DOHH2 (cell line): ENCODE results near the gene PLCB2.

Experiments
- H3F3A ChIP-seq: fragments of 200-600 bp; sonication (generic), shearing (Covaris generic); 2 replicates; pipeline ENCODE4 v1.6.0; 2016; ENCODE audit warnings: antibody characterized with exemption, mild to moderate bottlenecking; ENCODE audit not compliant: control insufficient read depth, insufficient read depth
- H3K27ac ChIP-seq: fragments of 200-600 bp; sonication (generic); 2 replicates; pipeline ENCODE4 v1.5.1; 2014; ENCODE audit warnings: low read depth, mild to moderate bottlenecking, low read length, moderate library complexity
- H3K27me3 ChIP-seq: fragments of 200-600 bp; sonication (generic); 2 replicates; pipeline ENCODE4 v1.6.1; 2014; ENCODE audit warnings: mild to moderate bottlenecking, low read length, mixed read lengths; ENCODE audit not compliant: control insufficient read depth
- H3K36me3 ChIP-seq: fragments of 200-600 bp; sonication (generic); 2 replicates; pipeline ENCODE4 v1.6.1; 2014; ENCODE audit warnings: mild to moderate bottlenecking, low read length, moderate library complexity, mixed read lengths; ENCODE audit not compliant: control insufficient read depth
- H3K4me1 ChIP-seq: fragments of 200-600 bp; sonication (generic); 2 replicates; pipeline ENCODE4 v1.6.1; 2014; ENCODE audit warnings: mild to moderate bottlenecking, low read length, mixed read lengths; ENCODE audit not compliant: control insufficient read depth
- H3K4me2 ChIP-seq: fragments of 200-600 bp; sonication (generic); 2 replicates; pipeline ENCODE4 v1.6.0; 2014; ENCODE audit warnings: mild to moderate bottlenecking, low read length, moderate library complexity
- H3K4me3 ChIP-seq: fragments of 200-600 bp; sonication (generic); 2 replicates; pipeline ENCODE4 v1.5.1; 2014; ENCODE audit warnings: mild to moderate bottlenecking, low read length, mixed read lengths
- H3K79me2 ChIP-seq: fragments of 200-600 bp; sonication (generic); 2 replicates; pipeline ENCODE4 v1.6.1; 2014; ENCODE audit warnings: mild to moderate bottlenecking, low read length, mixed read lengths; ENCODE audit not compliant: control insufficient read depth
- H3K9me2 ChIP-seq: fragments of 200-600 bp; sonication (generic); replicated peaks from 2 replicates; pipeline ENCODE4 v1.6.1; 2014; ENCODE audit warnings: mild to moderate bottlenecking, low read length, mixed read lengths; ENCODE audit not compliant: control insufficient read depth
- H3K9me3 ChIP-seq: fragments of 200-600 bp; sonication (generic); 2 replicates; pipeline ENCODE4 v1.6.1; 2014; ENCODE audit warnings: antibody characterized with exemption, low read length, mixed read lengths; ENCODE audit not compliant: control insufficient read depth, insufficient read depth
- H4K20me1 ChIP-seq: fragments of 200-600 bp; sonication (generic); 2 replicates; pipeline ENCODE4 v1.6.0; 2014; ENCODE audit warnings: low read depth, mild to moderate bottlenecking, antibody characterized with exemption, low read length, moderate library complexity; ENCODE audit not compliant: control insufficient read depth, insufficient read depth
- CTCF ChIP-seq: fragments of 200-600 bp; sonication (generic); IDR thresholded peaks from one replicate; pipeline ENCODE4 v1.5.1; 2014; ENCODE audit warnings: antibody characterized with exemption, mild to moderate bottlenecking, low read depth, low read length; ENCODE audit not compliant: poor library complexity, severe bottlenecking
- EZH2phosphoT487 ChIP-seq: fragments of 200-600 bp; sonication (generic); IDR thresholded peaks from 2 replicates; pipeline ENCODE4 v1.6.1; 2017; ENCODE audit warnings: borderline replicate concordance, mild to moderate bottlenecking, antibody characterized with exemption, low read length, moderate library complexity, mixed read lengths

Gene PLCB2

GRCh38 chr15:40241269-40242212 is 66.2 kb downstream of the PLCB2 start:
- Histone ChIP-seq H3F3A (peaks cover 4% of the 10 kb centered on the region; the same call in 1 of the 2 replicates), H3K9me2 (no peaks in the 10 kb centered on the region), H3K27ac (no peak overlapping the region), H3K79me2 (no peaks in the 10 kb centered on the region), H3K27me3 (peaks cover 10% of the 10 kb centered on the region), H3K36me3 (no peaks in the 10 kb centered on the region), H3K4me2 (no peak overlapping the region), H3K4me1 (peaks cover 20% of the 10 kb centered on the region), H3K4me3 (no peak overlapping the region), H3K9me3 (no peaks in the 10 kb centered on the region), H4K20me1 (no peaks in the 10 kb centered on the region)
- TF ChIP-seq EZH2phosphoT487 (no peak), CTCF (no peak)

- H3K79me2 ChIP-seq: no peaks in the 10 kb centered on the region
- H3K4me2 ChIP-seq: no peak overlapping the region
- peaks cover 5% of the 10 kb centered on the region; the same call in 1 of the 2 replicates for H3F3A ChIP-seq
- no peaks in the 10 kb centered on the region for H3K9me3 ChIP-seq
- peaks cover 21% of the 10 kb centered on the region for H3K4me1 ChIP-seq
- H3K27ac ChIP-seq: no peak overlapping the region
- H3K9me2 ChIP-seq: no peaks in the 10 kb centered on the region
- TF ChIP-seq EZH2phosphoT487 (no peak), CTCF (no peak)
- H4K20me1 ChIP-seq: no peaks in the 10 kb centered on the region
- no peak overlapping the region for H3K4me3 ChIP-seq
- no peaks in the 10 kb centered on the region for H3K36me3 ChIP-seq
- H3K27me3 ChIP-seq: peaks cover 10% of the 10 kb centered on the region
These were observed 67.0 kb downstream of the PLCB2 start for GRCh38 chr15:40240619-40241221.

GRCh38 chr15:40239693-40240618 is 67.8 kb downstream of the PLCB2 start:
- no peaks in the 10 kb centered on the region for H3K79me2 ChIP-seq
- TF ChIP-seq CTCF (no peak), EZH2phosphoT487 (no peak)
- peaks cover 10% of the 10 kb centered on the region for H3K27me3 ChIP-seq
- peak overlapping the region; percentile 95 for H3K4me2 ChIP-seq
- H4K20me1 ChIP-seq: no peaks in the 10 kb centered on the region
- peaks cover 12% of the 10 kb centered on the region for H3F3A ChIP-seq
- no peaks in the 10 kb centered on the region for H3K9me2 ChIP-seq
- no peaks in the 10 kb centered on the region for H3K36me3 ChIP-seq
- no peaks in the 10 kb centered on the region for H3K9me3 ChIP-seq
- H3K27ac ChIP-seq: no peak overlapping the region
- H3K4me1 ChIP-seq: peaks cover 28% of the 10 kb centered on the region
- H3K4me3 ChIP-seq: peak overlapping the region; percentile 70; the same call in 1 of the 2 replicates
